GM18526 (cell line): ENCODE measurements around the gene SULT1C2.

Experiments
- POLR2A ChIP-seq: IDR thresholded peaks from 3 replicates; pipeline ENCODE4 v1.6.1; 2011; ENCODE audit not compliant: insufficient read length; ENCODE audit errors: extremely low read depth

SULT1C2 gene

GRCh38 chr2:108279468-108279867 is 9.2 kb upstream of the SULT1C2 start:
- no peak for TF ChIP-seq POLR2A

- no peak for TF ChIP-seq POLR2A
Observed at GRCh38 chr2:108280466-108280865, 8.2 kb upstream of the SULT1C2 start.

GRCh38 chr2:108285616-108286015 is 3.1 kb upstream of the SULT1C2 start:
- no peak for TF ChIP-seq POLR2A

GRCh38 chr2:108287169-108287568 is 1.5 kb upstream of the SULT1C2 start:
- TF ChIP-seq POLR2A, result no peak

GRCh38 chr2:108293850-108294249 is 5.2 kb downstream of the SULT1C2 start:
- TF ChIP-seq POLR2A, result no peak

- no peak for TF ChIP-seq POLR2A
Observed at GRCh38 chr2:108297436-108298141, 8.9 kb downstream of the SULT1C2 start.

- TF ChIP-seq POLR2A, result no peak
Observed at GRCh38 chr2:108301558-108301957, 12.9 kb downstream of the SULT1C2 start.

- no peak for TF ChIP-seq POLR2A
Observed at GRCh38 chr2:108304975-108305374, 16.3 kb downstream of the SULT1C2 start.

GRCh38 chr2:108305901-108306300 is 17.2 kb downstream of the SULT1C2 start:
- TF ChIP-seq POLR2A, result no peak

- no peak for TF ChIP-seq POLR2A
Observed at GRCh38 chr2:108309903-108310302, 21.2 kb downstream of the SULT1C2 start.

- no peak for TF ChIP-seq POLR2A
Observed at GRCh38 chr2:108314586-108315296, 26.0 kb downstream of the SULT1C2 start.

- TF ChIP-seq POLR2A, result no peak
Observed at GRCh38 chr2:108315444-108315934, 26.8 kb downstream of the SULT1C2 start.

GRCh38 chr2:108316033-108316432 is 27.3 kb downstream of the SULT1C2 start:
- no peak for TF ChIP-seq POLR2A

- TF ChIP-seq POLR2A, result no peak
Observed at GRCh38 chr2:108316461-108317258, 28.0 kb downstream of the SULT1C2 start.

GRCh38 chr2:108320326-108320922 is 31.7 kb downstream of the SULT1C2 start:
- no peak for TF ChIP-seq POLR2A

GRCh38 chr2:108323619-108324018 is 34.9 kb downstream of the SULT1C2 start:
- TF ChIP-seq POLR2A, result no peak
